Measurements from ENCODE around the gene STAC2.

Gene STAC2, protein sequence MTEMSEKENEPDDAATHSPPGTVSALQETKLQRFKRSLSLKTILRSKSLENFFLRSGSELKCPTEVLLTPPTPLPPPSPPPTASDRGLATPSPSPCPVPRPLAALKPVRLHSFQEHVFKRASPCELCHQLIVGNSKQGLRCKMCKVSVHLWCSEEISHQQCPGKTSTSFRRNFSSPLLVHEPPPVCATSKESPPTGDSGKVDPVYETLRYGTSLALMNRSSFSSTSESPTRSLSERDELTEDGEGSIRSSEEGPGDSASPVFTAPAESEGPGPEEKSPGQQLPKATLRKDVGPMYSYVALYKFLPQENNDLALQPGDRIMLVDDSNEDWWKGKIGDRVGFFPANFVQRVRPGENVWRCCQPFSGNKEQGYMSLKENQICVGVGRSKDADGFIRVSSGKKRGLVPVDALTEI

DNA sequence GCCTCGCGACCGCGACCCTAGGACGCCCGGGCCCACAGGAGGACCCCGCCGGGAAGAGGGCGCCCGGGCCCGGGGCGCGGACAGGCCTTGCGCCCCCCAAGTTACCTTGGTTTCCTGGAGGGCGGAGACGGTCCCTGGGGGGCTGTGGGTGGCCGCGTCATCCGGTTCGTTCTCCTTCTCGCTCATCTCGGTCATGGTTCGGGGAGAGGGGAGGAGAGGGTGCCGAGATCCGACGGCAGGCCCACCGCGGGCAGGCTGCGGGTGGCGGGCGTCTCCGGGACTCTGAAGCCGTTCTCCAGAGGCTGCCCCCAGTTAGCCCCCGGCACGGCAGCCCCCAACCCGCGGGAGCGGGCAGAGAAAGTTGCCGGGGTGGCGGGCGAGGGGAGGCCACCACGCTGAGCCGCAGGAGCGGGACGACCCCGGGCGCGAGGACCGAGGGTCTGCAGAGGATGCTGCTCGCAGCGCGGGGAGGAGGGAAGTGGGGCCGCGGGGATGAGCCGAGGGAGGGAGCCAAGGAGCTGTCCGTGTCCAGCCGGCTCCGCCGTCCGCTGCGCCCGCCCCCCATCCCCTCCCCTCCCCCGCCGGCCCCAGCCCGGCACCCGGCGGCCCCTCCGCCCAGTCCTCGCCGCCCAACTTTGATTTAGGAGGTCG, at the start of gene STAC2:
Gene STAC2, minus strand, starts transcription at position 638 of the 651 bp plus-strand sequence. Its CDS starts 443 bp downstream, at position 195.
- peak in 1 of 3 donors; percentile 14 for DNase-seq

DNA sequence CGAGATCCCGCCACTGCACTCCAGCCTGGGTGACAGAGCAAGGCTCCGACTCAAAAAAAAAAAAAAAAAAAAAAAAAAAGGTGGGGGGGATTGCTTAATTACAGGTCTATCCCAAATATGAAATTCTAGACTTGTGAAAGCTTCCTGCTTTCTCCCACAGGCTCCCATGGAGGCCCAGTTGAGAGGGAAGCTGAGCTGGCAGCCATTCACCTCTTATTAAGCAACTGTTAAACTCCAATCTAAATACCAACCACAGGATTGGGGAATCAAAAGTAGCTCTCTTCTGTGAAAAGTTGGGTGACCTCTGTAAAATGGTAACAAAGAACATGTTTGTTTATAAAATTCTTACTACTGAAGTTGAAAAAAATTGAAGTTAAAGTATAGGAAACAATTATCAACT, 45.8 kb upstream of the STAC2 start:
- peak in 2 of 3 donors; percentile 7 to 9 for DNase-seq

GRCh38 chr17:39270923-39271322, 45.2 kb upstream of the STAC2 start:
- DNase-seq: peak; percentile 57 to 64 (median 61)

DNA sequence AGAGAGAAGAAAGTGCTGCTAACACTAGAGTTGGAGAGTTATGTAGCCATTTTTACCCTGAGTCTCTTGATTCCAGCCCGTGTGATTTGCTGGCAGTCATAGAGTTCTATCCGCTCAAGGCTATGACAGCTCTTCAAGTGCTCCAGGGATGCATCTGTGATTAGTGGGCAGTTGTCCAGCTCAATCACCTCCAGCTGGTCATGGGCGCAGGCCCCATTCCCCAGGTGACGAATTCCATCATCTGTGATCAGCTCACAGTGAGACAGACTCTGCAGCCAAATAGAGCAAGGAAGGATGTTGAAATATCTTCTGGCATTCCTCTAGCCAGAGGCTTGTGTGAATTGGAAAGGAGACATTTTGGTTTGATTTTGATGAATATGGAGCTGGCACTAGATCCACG, 38.4 kb upstream of the STAC2 start:
- DNase-seq: no peak

GRCh38 chr17:39261286-39261685, 35.5 kb upstream of the STAC2 start:
- peak in 2 of 3 donors; percentile 14 to 20 for DNase-seq

- DNase-seq: no peak
These were observed 27.2 kb upstream of the STAC2 start for GRCh38 chr17:39252788-39253460.

GRCh38 chr17:39251997-39252396, 26.3 kb upstream of the STAC2 start:
- DNase-seq: no peak

- DNase-seq: peak in 1 of 3 donors; percentile 5
These were observed 24.3 kb upstream of the STAC2 start for GRCh38 chr17:39250076-39250475.

DNA sequence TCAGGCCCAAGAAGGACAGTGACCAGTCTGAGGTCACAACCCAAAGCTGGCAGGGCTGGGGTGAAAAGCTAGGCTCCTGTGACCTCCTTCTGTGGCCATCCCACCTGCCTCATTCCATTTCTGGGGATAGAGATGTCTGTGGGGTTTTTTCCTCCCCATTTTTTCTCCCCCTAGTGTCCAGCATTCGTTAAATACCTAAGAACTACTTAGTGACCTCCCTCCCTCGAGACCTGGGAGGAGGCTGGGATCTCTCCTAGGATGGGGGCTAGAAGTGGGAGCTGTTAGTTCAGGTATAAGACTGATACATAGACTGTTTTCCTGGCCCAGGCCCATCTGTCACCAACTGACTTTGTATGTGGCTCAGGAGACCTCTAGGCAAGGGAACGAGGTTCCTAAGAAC, 20.5 kb upstream of the STAC2 start:
- DNase-seq: peak in 1 of 3 donors; percentile 16

GRCh38 chr17:39244600-39245570, 19.1 kb upstream of the STAC2 start:
- peak; percentile 82 to 92 (median 88) for DNase-seq

GRCh38 chr17:39244016-39244599, 18.4 kb upstream of the STAC2 start:
- peak in 1 of 3 donors; percentile 10 for DNase-seq

DNA sequence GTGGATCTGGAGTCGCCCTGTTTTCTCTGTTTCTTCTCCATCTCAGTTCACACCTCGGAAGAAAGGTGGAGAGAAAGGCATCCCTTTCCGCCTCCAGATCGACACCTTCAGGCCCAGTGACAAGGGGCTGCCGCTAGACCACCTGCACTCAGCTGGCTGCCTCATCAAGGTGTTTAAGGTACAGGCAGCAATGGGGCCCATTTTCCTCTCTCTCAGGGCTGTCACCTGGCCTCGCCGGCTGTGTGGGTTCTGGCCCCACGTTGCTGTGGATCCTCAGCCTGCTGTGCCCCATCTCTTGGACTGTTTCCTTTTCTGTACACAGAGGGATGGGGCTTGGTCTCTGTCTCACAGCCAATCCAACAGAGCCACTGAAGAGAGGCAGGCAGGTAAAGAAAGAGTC, 17.4 kb upstream of the STAC2 start:
- DNase-seq: peak in 1 of 3 donors; percentile 10

DNA sequence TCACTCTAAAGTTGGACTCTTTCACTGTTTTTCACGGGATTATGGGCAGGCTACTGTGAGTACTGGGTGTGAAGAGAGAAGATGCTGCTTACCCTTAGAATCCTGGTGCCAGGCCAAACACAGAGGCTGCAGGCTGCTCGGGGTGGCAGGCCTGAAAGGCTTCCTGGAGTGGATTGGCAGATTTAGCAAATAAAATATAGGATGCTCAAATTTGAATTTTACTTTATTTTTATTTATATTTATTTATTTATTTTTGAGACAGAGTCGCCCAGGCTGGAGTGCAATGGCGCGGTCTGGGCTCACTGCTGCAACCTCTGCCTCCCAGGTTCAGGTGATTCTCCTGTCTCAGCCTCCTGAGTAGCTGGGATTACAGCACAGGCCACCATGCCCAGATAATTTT, 14.9 kb upstream of the STAC2 start:
- DNase-seq: no peak

DNA sequence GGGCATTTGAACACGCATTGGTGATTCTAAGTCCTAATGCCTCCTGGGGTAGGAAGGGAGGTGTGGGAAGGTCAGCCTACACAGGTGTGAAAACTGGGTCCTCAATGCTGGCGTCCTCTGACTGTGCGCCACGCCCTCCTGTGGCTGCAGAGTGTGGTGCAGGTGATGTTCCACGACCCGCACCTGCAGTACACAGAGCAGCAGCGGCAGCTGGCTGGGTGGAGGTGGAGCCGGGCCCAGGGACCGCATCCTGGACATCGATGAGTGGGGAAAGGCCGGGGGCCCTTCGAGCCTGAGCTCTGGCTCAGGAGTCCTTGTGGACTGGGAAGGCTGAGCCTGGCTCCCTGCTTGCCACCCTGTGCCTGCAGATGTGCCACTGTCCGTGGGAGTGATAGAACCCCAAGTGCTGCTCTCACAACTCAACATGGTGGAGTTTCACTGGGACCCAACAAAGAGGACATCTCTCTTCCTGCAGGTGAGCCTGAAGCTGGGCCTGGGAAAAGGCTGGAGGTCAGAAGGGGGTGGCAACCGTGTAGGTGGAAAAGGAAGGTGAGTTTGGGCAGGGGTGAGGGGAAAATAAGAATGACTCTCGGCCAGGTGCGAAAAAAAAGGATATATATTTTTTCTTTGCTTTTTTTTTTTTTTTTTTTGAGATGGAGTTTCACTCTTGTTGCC, 14.0 kb upstream of the STAC2 start:
- DNase-seq: peak in 2 of 3 donors; percentile 18 to 44

GRCh38 chr17:39238311-39238972, 12.7 kb upstream of the STAC2 start:
- DNase-seq: peak; percentile 55 to 68 (median 58)

GRCh38 chr17:39237586-39237985, 11.8 kb upstream of the STAC2 start:
- DNase-seq: no peak

DNA sequence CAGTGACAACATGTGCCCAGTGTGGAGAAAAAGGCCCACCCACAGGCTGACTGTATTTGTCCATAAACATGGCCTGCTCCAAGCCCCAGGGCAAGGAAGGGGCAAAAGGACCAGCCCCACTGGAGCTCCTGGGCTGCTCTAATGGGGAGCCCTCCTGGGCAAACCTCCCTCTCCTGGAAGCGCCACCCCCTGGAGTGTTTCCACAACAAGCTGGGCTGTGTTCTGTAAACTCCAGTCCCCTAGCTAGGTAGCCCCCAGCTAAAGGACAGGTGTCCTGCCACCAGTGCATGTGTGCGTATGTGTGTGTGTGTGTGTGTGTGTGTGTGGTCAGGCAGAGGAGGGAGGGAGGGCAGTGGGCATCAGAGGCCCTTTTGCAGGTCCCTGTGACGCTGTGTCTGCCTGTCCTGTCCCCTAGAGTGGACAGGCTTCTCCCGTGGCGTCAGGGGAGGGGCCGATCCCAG, 11.3 kb upstream of the STAC2 start:
- no peak for DNase-seq

- no peak for DNase-seq
These were observed 10.7 kb upstream of the STAC2 start for GRCh38 chr17:39236450-39236927.

GRCh38 chr17:39235555-39236449, 10.1 kb upstream of the STAC2 start:
- peak; percentile 51 to 55 (median 53) for DNase-seq
